ENCODE results near the gene MICAL2.
"Not testable (repeated sequence)": the region's sequence is repeated elsewhere in the genome, so short reads cannot be mapped to it uniquely, and the experiment has no call there.

Gene MICAL2

DNA sequence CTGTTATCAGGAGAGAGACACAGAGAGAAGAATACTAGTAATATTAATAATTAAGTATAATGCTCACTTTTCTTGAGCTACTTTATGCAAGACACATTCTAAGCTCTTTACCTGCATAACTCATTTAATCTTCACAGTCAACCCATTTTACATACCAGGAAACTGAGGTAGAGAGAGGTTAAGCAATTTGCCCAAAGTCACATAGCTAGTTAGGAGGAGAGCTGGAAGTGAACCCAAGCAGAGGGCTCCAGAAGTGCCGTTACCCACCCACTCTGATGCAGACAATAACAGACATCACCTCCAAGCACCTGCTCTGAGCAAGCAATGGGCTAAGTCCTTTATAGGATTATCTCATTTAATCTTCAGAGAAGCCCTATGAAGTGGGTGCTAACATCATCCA is 24.8 kb downstream of the MICAL2 start:
- DNase-seq (ENCODE audit: low read depth in 2 of 2), result no peak

GRCh38 chr11:12137005-12137690 is 26.8 kb downstream of the MICAL2 start:
- no peak for DNase-seq (ENCODE audit: low read depth in 2 of 2)

GRCh38 chr11:12137938-12138731 is 27.7 kb downstream of the MICAL2 start:
- no peak for DNase-seq (ENCODE audit: low read depth in 2 of 2)

DNA sequence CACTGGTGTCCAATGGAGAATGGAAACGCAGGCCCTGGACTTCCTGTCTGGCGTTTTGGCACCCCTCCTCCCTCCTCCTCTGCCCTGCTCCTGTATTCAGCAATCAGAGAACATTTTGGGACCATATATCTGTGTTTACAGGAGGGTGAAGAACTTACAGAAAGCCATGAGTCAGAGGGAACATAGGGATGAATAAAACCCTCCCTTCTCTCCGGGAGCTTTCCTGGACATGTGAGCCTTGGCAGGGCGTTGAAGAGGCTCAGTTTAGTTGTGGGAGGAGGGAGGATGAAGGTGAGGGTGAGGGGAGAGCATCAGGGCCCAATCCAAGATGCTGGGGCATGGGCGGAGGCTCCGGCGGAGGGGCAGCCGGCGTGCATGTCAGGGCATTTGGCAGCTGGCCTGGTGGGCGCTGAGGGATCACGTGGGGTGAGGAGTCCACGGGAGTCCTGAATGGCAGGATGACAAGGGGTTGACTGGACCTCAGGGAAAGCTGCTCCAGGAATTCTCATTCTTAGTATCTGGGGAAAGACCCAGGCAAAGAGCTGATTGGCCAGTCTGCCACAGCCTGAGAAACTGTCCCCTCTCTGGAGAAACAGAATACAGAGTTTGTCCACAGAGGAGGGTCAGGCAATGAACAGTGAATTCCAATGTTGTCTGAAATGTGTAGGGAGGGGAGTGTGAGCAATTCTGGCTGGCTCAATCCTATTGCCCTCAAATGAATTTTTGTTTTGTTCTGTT is 28.9 kb downstream of the MICAL2 start:
- no peak for DNase-seq (ENCODE audit: low read depth in 2 of 2)

GRCh38 chr11:12140186-12140793 is 29.9 kb downstream of the MICAL2 start:
- no peak for DNase-seq (ENCODE audit: low read depth in 2 of 2)

GRCh38 chr11:12141283-12141682 is 30.9 kb downstream of the MICAL2 start:
- no peak for DNase-seq (ENCODE audit: low read depth in 2 of 2)

DNA sequence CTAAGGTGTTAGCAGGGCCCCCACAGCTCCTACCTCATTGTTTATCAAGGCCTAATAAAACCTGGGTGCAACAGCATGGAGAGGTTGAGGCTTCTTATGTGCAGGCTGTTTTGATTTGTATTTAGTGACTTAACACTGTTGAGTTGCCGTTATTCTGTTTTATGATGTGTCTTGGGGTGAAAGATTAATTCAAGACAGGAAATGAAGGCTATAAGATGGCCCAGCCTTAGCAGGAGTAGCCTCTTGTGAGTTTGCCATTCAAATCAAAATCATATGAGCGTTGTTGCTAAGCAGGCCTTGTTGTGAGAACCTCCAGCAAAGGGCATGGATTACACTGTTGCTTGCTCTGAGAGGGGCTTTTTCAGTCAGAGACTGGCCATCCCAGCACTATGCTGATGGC is 31.8 kb downstream of the MICAL2 start:
- DNase-seq (ENCODE audit: low read depth in 2 of 2), result no peak

DNA sequence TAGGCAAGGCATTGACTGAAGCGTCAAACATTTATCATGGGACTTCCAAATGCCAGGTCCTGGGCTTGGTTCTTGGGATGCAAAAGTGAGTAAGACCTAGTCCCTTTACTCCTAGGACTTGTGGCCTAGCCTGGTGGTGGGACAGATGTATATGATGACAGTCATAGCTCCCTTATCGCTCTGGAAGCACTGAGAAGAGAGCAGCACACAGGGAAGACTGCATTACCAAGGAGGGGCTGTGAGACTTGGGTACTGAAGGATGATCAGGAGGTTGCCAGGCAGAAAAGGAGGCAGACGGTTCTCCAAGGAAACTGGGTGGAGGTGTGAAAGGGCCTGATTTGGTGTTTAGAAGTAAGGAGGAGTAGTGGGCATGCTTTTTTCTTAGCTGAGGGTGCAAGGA is 32.5 kb downstream of the MICAL2 start:
- DNase-seq (ENCODE audit: low read depth in 2 of 2), result no peak

DNA sequence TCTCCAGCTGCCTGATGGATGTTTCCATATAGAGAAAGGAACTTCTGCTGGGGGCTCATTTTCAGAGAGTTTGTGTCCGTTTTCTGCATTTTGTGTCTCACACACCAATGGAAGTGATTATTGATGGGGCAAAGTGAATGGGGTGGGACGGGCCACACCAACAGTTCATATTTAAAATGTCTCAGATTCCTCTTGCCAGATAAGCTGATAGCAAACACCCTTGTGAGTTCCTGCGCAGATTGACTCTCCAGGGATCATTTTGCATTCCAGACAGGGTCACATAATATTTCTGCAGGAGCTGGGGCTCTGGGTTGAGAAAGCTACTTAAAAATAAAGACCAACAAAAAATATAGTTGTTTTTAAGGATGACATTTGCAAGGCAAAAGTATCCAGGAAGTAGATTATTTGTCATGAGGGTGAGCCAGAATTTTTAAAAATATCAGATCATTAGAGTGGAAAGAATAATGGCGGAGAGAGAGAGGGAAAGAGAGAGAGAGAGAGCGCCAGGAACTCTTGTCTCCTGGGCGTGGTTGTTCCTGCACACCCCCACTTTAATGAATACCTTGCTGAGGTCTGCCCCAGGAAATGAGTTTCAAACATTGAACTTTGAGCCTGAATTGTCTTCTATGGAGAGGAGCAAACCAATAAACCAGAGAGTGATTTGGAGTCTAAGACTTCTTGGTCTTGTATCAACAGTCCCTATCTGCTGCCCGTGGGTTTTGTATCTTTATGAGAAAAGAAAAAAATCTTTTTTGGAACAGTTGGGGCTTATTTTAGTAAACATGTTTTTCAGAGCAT is 33.3 kb downstream of the MICAL2 start:
- DNase-seq (ENCODE audit: low read depth in 2 of 2), result no peak

- DNase-seq (ENCODE audit: low read depth in 2 of 2), result no peak
These were observed 34.2 kb downstream of the MICAL2 start for GRCh38 chr11:12144330-12145174.

DNA sequence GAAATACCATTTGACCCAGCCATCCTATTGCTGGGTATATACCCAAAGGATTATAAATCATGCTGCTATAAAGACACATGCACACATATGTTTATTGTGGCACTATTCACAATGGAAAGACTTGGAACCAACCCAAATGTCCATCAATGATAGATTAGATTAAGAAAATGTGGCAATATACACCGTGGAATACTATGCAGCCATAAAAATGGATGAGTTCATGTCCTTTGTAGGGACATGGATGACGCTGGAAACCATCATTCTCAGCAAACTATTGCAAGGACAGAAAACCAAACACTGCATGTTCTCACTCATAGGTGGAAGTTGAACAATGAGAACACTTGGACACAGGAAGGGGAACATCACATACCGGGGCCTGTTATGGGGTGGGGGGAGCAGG is 36.3 kb downstream of the MICAL2 start:
- DNase-seq (ENCODE audit: low read depth in 2 of 2), result not testable (repeated sequence)

GRCh38 chr11:12147827-12148226 is 37.4 kb downstream of the MICAL2 start:
- no peak for DNase-seq (ENCODE audit: low read depth in 2 of 2)

GRCh38 chr11:12148466-12148865 is 38.1 kb downstream of the MICAL2 start:
- DNase-seq (ENCODE audit: low read depth in 2 of 2), result no peak

DNA sequence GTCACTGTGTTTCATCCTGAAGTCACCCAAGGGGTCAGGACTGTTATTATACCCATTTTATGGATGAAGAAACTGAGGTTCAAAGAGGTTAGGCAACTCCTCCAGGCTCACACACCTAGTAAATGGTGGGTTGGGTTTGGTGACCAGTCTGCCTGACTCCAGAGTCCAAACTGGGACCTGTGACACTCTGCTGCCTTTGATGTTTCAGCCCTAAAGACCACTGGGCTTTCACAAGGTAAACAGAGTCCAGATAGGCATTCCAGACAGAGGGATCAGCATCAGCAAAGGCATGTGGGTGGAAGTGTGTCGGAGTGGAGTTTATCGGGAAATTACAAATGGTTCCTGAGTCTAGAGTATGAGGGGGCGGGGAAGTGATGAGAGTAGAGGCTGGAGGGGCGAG is 38.5 kb downstream of the MICAL2 start:
- no peak for DNase-seq (ENCODE audit: low read depth in 2 of 2)

GRCh38 chr11:12149672-12150225 is 39.4 kb downstream of the MICAL2 start:
- no peak for DNase-seq (ENCODE audit: low read depth in 2 of 2)

DNA sequence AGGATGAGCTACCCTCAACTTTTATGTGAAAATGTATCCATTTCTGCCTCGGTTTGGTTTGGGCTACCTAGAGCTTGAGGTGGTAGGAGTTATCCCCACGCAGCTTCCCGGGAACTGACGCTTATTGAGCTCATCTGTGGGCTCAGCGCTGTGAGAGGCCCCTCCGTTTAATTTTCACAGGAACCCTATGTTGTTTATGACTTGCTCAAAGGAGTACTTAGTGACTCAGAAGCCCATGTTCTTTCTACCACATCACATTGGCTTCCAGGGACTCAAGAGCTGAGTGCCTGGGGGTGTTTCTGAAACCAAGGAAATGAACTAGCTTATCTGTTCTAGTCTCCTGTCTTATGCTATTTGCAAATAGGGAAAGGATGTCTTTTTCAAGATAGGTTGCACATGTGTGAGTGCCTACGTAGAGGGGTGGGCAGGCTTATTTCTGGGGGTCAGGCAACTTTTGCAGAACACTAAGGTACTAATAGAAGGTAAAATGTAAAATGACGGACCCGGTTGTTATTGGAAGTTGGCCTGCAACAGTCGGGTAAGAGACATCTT is 40.5 kb downstream of the MICAL2 start:
- no peak for DNase-seq (ENCODE audit: low read depth in 2 of 2)

GRCh38 chr11:12152321-12152720 is 41.9 kb downstream of the MICAL2 start:
- no peak for DNase-seq (ENCODE audit: low read depth in 2 of 2)

- no peak for DNase-seq (ENCODE audit: low read depth in 2 of 2)
These were observed 44.7 kb downstream of the MICAL2 start for GRCh38 chr11:12154871-12155668.

- DNase-seq (ENCODE audit: low read depth in 2 of 2), result no peak
These were observed 45.3 kb downstream of the MICAL2 start for GRCh38 chr11:12155696-12156095.
